Astrocyte (in vitro differentiated cells and primary cell): Measurements from ENCODE around the gene PHF11.

Experiments
- CTCF ChIP-seq: IDR thresholded peaks from 2 replicates; pipeline ENCODE4 v1.5.1; 2011; ENCODE audit warnings: low read depth, mild to moderate bottlenecking, inconsistent platforms, low read length, moderate library complexity; ENCODE audit not compliant: insufficient read depth
- EZH2 ChIP-seq: IDR thresholded peaks from 2 replicates; pipeline ENCODE4 v1.6.1; 2012; ENCODE audit warnings: mild to moderate bottlenecking, low read length, inconsistent platforms; ENCODE audit not compliant: insufficient read depth

GRCh38 chr13:49538404-49538803, 42.7 kb downstream of the PHF11 start:
- no peak for TF ChIP-seq EZH2
- no peak for TF ChIP-seq CTCF
